MCF 10A (cell line): Measurements from ENCODE around the gene NDUFC2. TPM values are rescaled to one million over a fixed set of nuclear protein-coding genes. Genes with fewer than 3 reads are reported as not detected.

ENCODE experiments used
- BruUV-seq: library from RNA; stranded (reverse); fragments of 400-500 nt; replicated peaks from 2 replicates; lab custom pipeline; 2021; lab: Mats Ljungman, UMichigan
- CTCF ChIA-PET: fragments of 300-600 bp; sonication (Branson Sonifier 250); formaldehyde crosslinking; extraction: SDS; loops from one replicate; lab custom pipeline; 2021; ENCODE audit warnings: antibody characterized with exemption, inconsistent platforms; lab: Yijun Ruan, JAX
- POLR2A ChIA-PET: fragments of 300-600, 350-650 bp; sonication (Branson Sonifier 250); formaldehyde crosslinking; extraction: SDS; loops from one replicate; lab custom pipeline; 2020; ENCODE audit warnings: antibody characterized with exemption, inconsistent platforms; lab: Yijun Ruan, JAX
- DNase-seq: peaks from one replicate; pipeline ENCODE4 v3.0.0-alpha.2; 2018; ENCODE audit not compliant: unreplicated experiment
- H3K27ac Mint-ChIP-seq: one replicate; pipeline ENCODE4 v1.8.0; 2022; ENCODE audit warnings: mild to moderate bottlenecking, low read depth, mixed read lengths; ENCODE audit not compliant: unreplicated experiment
- H3K27me3 Mint-ChIP-seq: one replicate; pipeline ENCODE4 v1.8.0; 2022; ENCODE audit warnings: mixed read lengths; ENCODE audit not compliant: insufficient read depth, unreplicated experiment
- H3K36me3 Mint-ChIP-seq: one replicate; pipeline ENCODE4 v1.8.0; 2022; ENCODE audit warnings: mild to moderate bottlenecking, moderate library complexity, mixed read lengths; ENCODE audit not compliant: insufficient read depth, unreplicated experiment
- H3K4me1 Mint-ChIP-seq: one replicate; pipeline ENCODE4 v1.8.0; 2022; ENCODE audit warnings: mixed read lengths; ENCODE audit not compliant: insufficient read depth, unreplicated experiment
- H3K4me3 Mint-ChIP-seq: one replicate; pipeline ENCODE4 v1.8.0; 2022; ENCODE audit warnings: mild to moderate bottlenecking, moderate library complexity, mixed read lengths; ENCODE audit not compliant: unreplicated experiment
- H3K9me3 Mint-ChIP-seq: one replicate; pipeline ENCODE4 v1.8.0; 2022; ENCODE audit warnings: mixed read lengths; ENCODE audit not compliant: unreplicated experiment
- CTCF ChIP-seq: fragments of 200-600 bp; IDR thresholded peaks from one replicate; pipeline ENCODE4 v1.8.0; 2022; ENCODE audit warnings: antibody characterized with exemption, mild to moderate bottlenecking; ENCODE audit not compliant: unreplicated experiment
- intact Hi-C: fragments of 100-400 bp; cut with micrococcal nuclease; formaldehyde crosslinking; loops from 2 replicates; pipeline ENCODE4 v1.14.1; 2022
- total RNA-seq: library from RNA; stranded (reverse); gene quantifications from 2 replicates; pipeline ENCODE4 v1.2.3, GENCODE V29; 2022

NDUFC2 gene
- total RNA-seq, 1 experiment from 2014 or later, result 186 TPM

- H3K36me3 Mint-ChIP-seq, result peaks cover 61% of the 10 kb centered on the region
Measured at GRCh38 chr11:78069465-78069864, 10.2 kb downstream of the NDUFC2 start.

GRCh38 chr11:78067704-78068103 is 12.0 kb downstream of the NDUFC2 start:
- BruUV-seq, result no TSS peak
- DNase-seq, result no peak
- intact Hi-C loops, result no loop called here
- TF ChIP-seq CTCF, result no peak
- Mint-ChIP-seq H3K4me1 (peaks cover 6% of the 10 kb centered on the region), H3K9me3 (no peaks in the 10 kb centered on the region), H3K36me3 (peaks cover 49% of the 10 kb centered on the region), H3K27me3 (no peaks in the 10 kb centered on the region), H3K4me3 (no peak overlapping the region), H3K27ac (no peak overlapping the region)
- ChIA-PET CTCF (interaction anchor here (0.6 to 0.9 kb wide), 2 partner anchors 497 to 1283 kb away, joined by 3 read pairs; no protein-coding TSS in a partner anchor), POLR2A (interaction anchor here (0.7 to 1.4 kb wide), 3 partner anchors 10 to 141 kb away, joined by 3 to 6 read pairs (median 3); no protein-coding TSS in a partner anchor)

More at GRCh38 chr11:78069465-78069864, 10.2 kb downstream of the NDUFC2 start:
- POLR2A ChIA-PET, result interaction anchor here (1.7 kb wide), 1 partner anchor 10 kb away, joined by 10 read pairs; the partner anchor contains the start of gene NDUFC2
- Mint-ChIP-seq H3K27me3 (no peaks in the 10 kb centered on the region), H3K27ac (no peak overlapping the region), H3K4me3 (no peak overlapping the region), H3K4me1 (peaks cover 7% of the 10 kb centered on the region), H3K9me3 (no peaks in the 10 kb centered on the region)
- no TSS peak for BruUV-seq
- no peak for DNase-seq
- intact Hi-C loops, result no loop called here
- TF ChIP-seq CTCF, result no peak
- CTCF ChIA-PET, result interaction anchor here (0.6 to 0.9 kb wide), 2 partner anchors 9 to 21 kb away, joined by 3 read pairs; no protein-coding TSS in a partner anchor

GRCh38 chr11:78066471-78066870 is 13.2 kb downstream of the NDUFC2 start:
- no peak overlapping the region for H3K4me3 Mint-ChIP-seq
- POLR2A ChIA-PET, result interaction anchor here (1.4 kb wide), 1 partner anchor 12 kb away, joined by 6 read pairs; no protein-coding TSS in a partner anchor

More at GRCh38 chr11:78066471-78066870, 13.2 kb downstream of the NDUFC2 start:
- H3K27ac Mint-ChIP-seq, result no peak overlapping the region
- peaks cover 40% of the 10 kb centered on the region for H3K36me3 Mint-ChIP-seq
- peaks cover 2% of the 10 kb centered on the region for H3K4me1 Mint-ChIP-seq
- TF ChIP-seq CTCF, result no peak
- no peaks in the 10 kb centered on the region for H3K27me3 Mint-ChIP-seq
- H3K9me3 Mint-ChIP-seq, result no peaks in the 10 kb centered on the region
- intact Hi-C loops, result no loop called here
- CTCF ChIA-PET, result no interaction called here
- no peak for DNase-seq
- BruUV-seq, result no TSS peak
